HG03432 (cell line): Measurements from ENCODE around the gene MGLL.

Experiments used
- ATAC-seq: cut with Tn5 transposase; IDR thresholded peaks from one replicate; pipeline ENCODE4 v1.9.1; 2021; ENCODE audit warnings: mild to moderate bottlenecking, moderate library complexity; ENCODE audit not compliant: unreplicated experiment

MGLL gene

DNA sequence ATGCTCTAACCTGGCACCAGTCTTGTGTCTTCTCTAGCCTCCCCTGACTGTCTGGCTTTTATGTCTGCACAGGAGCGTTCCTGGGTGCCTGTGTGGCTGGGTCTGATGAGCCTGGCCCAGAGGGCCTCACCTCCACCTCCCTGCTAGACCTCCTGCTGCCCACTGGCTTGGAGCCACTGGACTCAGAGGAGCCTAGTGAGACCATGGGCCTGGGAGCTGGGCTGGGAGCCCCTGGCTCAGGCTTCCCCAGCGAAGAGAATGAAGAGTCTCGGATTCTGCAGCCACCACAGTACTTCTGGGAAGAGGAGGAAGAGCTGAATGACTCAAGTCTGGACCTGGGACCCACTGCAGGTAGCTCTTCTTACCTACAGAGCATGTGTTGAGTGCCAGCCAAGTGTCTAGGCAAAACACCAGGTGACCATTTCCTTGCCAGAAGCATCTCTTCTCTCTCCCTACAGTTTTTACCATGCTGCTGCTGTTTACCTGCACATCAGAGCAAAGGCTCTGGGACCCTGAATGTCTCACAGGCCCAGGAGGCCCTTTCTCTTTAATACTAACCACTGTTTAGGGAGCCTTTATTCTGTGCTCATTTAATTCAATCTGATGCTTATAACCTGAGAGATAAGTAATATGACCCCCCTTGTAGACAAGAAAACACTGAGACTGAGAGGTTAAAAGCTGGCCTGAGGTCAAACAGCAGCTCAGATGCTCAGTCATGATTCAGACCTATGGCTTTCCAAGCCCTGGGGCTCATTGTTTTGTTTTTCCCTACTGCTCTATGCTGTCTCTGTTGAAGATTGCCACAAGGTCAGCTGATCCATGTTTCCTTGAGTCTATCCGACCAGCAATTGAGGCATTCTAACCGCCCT lies 182.9 kb downstream of the MGLL start:
- ATAC-seq: no peak
